Tibial nerve (tissue), 4 donors: ENCODE measurements around the gene ATP2A1. TPM values are rescaled to one million over a fixed set of nuclear protein-coding genes. Genes with fewer than 3 reads are reported as not detected.

Experiments
- DNase-seq, 2 donors: peaks; one replicate each; pipeline ENCODE4 v3.0.0-alpha.2; 2019; ENCODE audit warnings: low spot score in 2 of 2
- H3K27ac ChIP-seq, 4 donors: fragments of 200-600 bp; sonication (generic) in 3 of 4; one replicate each; pipeline ENCODE4 v1.5.1; 2017 to 2019; ENCODE audit warnings: mild to moderate bottlenecking in 1 of 4
- H3K27me3 ChIP-seq, 2 donors: fragments of 200-600 bp; sonication (generic) in 1 of 2; one replicate each; pipeline versions ENCODE4 v1.5.1 to v1.6.0; 2017 to 2019
- H3K36me3 ChIP-seq, 3 donors: fragments of 200-600 bp; sonication (generic); one replicate each; pipeline ENCODE4 v1.5.1; 2018 to 2019
- H3K4me1 ChIP-seq, 4 donors: fragments of 200-600 bp; sonication (generic) in 3 of 4; one replicate each; pipeline ENCODE4 v1.5.1; 2017 to 2019
- H3K4me3 ChIP-seq, 4 donors: fragments of 200-600 bp; sonication (generic) in 3 of 4; one replicate each; pipeline ENCODE4 v1.5.1; 2017 to 2019; ENCODE audit warnings: mild to moderate bottlenecking in 1 of 4, moderate library complexity in 1 of 4
- H3K9me3 ChIP-seq, 4 donors: fragments of 200-600 bp; sonication (generic) in 3 of 4; one replicate each; pipeline ENCODE4 v1.5.1; 2017 to 2019
- EP300 ChIP-seq, 2 donors: sonication (generic); formaldehyde crosslinking; IDR thresholded peaks; one replicate each; pipeline ENCODE4 v1.6.1; 2017; ENCODE audit warnings: antibody characterized with exemption in 2 of 2, mild to moderate bottlenecking in 1 of 2
- POLR2A ChIP-seq, 2 donors: fragments of 450-650 bp; IDR thresholded peaks; one replicate each; pipeline ENCODE4 v1.6.1; 2017; ENCODE audit warnings: antibody characterized with exemption in 2 of 2, mild to moderate bottlenecking in 2 of 2, moderate library complexity in 2 of 2
- WGBS, 2 donors: methylation state at CpG; one replicate each; pipeline ENCODE4 v1.1.5; 2018; 5-methylcytosine and 5-hydroxymethylcytosine counted together
- total RNA-seq, 4 donors: library from RNA; depleted of rRNA; stranded (reverse); fragments of >200 nt; gene quantifications; one replicate each; pipeline ENCODE4 v1.1.0, GENCODE V29; 2016
- TF ChIP-seq, protein P1 (sequence below), 5 experiments: fragments of 200-600 bp in 3 of 5; fragments of 450-650 bp in 2 of 5; sonication (generic) in 3 of 5; IDR thresholded peaks; one replicate each; pipeline ENCODE4 v1.5.1; 2016 to 2019; ENCODE audit warnings: antibody characterized with exemption in 5 of 5, mild to moderate bottlenecking in 3 of 5, moderate library complexity in 2 of 5

ATP2A1 gene
- total RNA-seq, 4 donors from 2014 or later: 0.20 to 0.90 (median 0.21) TPM

DNA sequence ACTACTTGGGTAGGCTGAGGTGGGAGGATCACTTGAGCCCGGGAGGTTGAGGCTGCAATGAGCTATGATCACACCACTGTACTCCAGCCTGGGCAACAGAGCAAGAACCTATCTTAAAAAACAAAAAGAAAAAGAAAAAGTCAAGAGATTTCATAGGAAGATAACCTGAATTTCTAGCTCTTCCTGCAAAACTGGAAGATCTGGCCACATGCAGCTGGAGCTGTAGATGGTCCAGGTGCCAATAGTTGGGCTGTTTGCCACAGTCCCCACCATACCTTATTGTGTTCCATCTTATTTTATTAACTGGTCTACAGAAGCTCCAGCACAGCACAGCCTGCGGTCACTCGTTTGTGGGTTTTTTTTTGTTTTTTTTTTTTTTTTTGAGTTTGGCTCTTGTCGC is 15.0 kb downstream of the ATP2A1 start:
- no peak overlapping the region for H3K27ac ChIP-seq
- DNase-seq: no peak

GRCh38 chr16:28895609-28896008 is 17.3 kb downstream of the ATP2A1 start:
- TF ChIP-seq POLR2A (IDR thresholded peaks at IDR 0.05): no peak
- TF ChIP-seq, protein P1, sequence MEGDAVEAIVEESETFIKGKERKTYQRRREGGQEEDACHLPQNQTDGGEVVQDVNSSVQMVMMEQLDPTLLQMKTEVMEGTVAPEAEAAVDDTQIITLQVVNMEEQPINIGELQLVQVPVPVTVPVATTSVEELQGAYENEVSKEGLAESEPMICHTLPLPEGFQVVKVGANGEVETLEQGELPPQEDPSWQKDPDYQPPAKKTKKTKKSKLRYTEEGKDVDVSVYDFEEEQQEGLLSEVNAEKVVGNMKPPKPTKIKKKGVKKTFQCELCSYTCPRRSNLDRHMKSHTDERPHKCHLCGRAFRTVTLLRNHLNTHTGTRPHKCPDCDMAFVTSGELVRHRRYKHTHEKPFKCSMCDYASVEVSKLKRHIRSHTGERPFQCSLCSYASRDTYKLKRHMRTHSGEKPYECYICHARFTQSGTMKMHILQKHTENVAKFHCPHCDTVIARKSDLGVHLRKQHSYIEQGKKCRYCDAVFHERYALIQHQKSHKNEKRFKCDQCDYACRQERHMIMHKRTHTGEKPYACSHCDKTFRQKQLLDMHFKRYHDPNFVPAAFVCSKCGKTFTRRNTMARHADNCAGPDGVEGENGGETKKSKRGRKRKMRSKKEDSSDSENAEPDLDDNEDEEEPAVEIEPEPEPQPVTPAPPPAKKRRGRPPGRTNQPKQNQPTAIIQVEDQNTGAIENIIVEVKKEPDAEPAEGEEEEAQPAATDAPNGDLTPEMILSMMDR (IDR thresholded peaks at IDR 0.05): no peak
- no peak for TF ChIP-seq EP300 (IDR thresholded peaks at IDR 0.05)
- no peak for DNase-seq

More for the DNA sequence above, 15.0 kb downstream of the ATP2A1 start:
- Histone ChIP-seq H3K27me3 (no peaks in the 10 kb centered on the region), H3K4me1 (no peaks in the 10 kb centered on the region), H3K4me3 (no peak overlapping the region), H3K9me3 (no peaks in the 10 kb centered on the region), H3K36me3 (peaks cover 0 to 5% (median 0%) of the 10 kb centered on the region in 3 donors)
- TF ChIP-seq EP300 (IDR thresholded peaks at IDR 0.05) (no peak), POLR2A (IDR thresholded peaks at IDR 0.05) (no peak)
- TF ChIP-seq, protein P1 (IDR thresholded peaks at IDR 0.05): no peak
- whole genome bisulfite sequencing, 2 donors: 92% methylated on average over 4 of the region's 4 CpGs

GRCh38 chr16:28897826-28898225 is 19.5 kb downstream of the ATP2A1 start:
- TF ChIP-seq, protein P1 (IDR thresholded peaks at IDR 0.05): no peak
- TF ChIP-seq EP300 (IDR thresholded peaks at IDR 0.05) (no peak), POLR2A (IDR thresholded peaks at IDR 0.05) (no peak)
- 86 to 87% methylated on average over 4 of the region's 4 CpGs for WGBS, 2 donors
- DNase-seq: no peak
- H3K27ac ChIP-seq: no peak overlapping the region
- H3K36me3 ChIP-seq: peaks cover 0 to 12% (median 0%) of the 10 kb centered on the region in 3 donors
- no peaks in the 10 kb centered on the region for H3K4me1 ChIP-seq
- H3K4me3 ChIP-seq: no peak overlapping the region
- no peaks in the 10 kb centered on the region for H3K9me3 ChIP-seq
- no peaks in the 10 kb centered on the region for H3K27me3 ChIP-seq

More at GRCh38 chr16:28895609-28896008, 17.3 kb downstream of the ATP2A1 start:
- Histone ChIP-seq H3K9me3 (no peaks in the 10 kb centered on the region), H3K27me3 (no peaks in the 10 kb centered on the region), H3K4me1 (no peaks in the 10 kb centered on the region), H3K36me3 (peaks cover 0 to 10% (median 0%) of the 10 kb centered on the region in 3 donors), H3K4me3 (no peak overlapping the region), H3K27ac (no peak overlapping the region)
- WGBS, 2 donors: 88 to 89% methylated on average over 4 of the region's 4 CpGs

DNA sequence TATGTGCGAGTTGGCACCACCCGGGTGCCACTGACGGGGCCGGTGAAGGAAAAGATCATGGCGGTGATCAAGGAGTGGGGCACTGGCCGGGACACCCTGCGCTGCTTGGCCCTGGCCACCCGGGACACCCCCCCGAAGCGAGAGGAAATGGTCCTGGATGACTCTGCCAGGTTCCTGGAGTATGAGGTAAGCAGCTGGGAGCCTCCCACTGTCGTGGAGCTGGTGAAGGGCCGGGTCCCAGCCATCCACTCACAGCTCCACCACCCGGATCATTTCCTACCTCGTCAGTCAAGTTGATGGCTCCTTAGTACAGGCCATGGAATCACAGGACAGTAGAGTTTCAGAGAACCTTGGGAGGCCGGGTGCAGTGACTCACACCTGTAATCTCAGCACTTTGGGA is 20.0 kb downstream of the ATP2A1 start:
- no peak overlapping the region for H3K27ac ChIP-seq
- TF ChIP-seq, protein P1 (IDR thresholded peaks at IDR 0.05): no peak
- TF ChIP-seq POLR2A (IDR thresholded peaks at IDR 0.05) (no peak), EP300 (IDR thresholded peaks at IDR 0.05) (no peak)
- H3K36me3 ChIP-seq: peaks cover 0 to 12% (median 0%) of the 10 kb centered on the region in 3 donors
- WGBS, 2 donors: 87 to 88% methylated on average over 13 to 15 of the region's 15 CpGs
- H3K9me3 ChIP-seq: no peaks in the 10 kb centered on the region
- no peak overlapping the region for H3K4me3 ChIP-seq
- H3K4me1 ChIP-seq: no peaks in the 10 kb centered on the region
- DNase-seq: no peak
- no peaks in the 10 kb centered on the region for H3K27me3 ChIP-seq

DNA sequence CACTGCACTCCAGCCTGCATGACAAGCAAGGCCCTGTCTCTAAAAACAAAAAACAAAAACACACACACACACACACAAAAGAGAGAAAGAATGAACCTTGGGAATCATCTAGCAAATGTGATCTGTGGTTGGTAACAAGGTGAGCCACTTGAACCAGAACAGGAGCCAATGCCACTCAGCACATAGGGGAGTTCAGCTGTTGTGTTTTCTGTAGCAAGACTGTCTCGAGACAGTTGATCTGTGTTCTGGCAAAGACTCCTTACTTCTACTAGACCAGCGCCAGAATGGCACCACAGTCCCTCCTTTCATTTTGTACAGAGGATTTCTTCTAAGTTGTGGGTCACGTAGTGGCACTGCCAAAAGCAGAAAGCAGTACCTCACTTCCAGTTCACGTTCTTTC is 20.7 kb downstream of the ATP2A1 start:
- H3K4me3 ChIP-seq: no peak overlapping the region
- no peaks in the 10 kb centered on the region for H3K27me3 ChIP-seq
- no peaks in the 10 kb centered on the region for H3K9me3 ChIP-seq
- no peak for DNase-seq
- H3K4me1 ChIP-seq: no peaks in the 10 kb centered on the region
- H3K27ac ChIP-seq: no peak overlapping the region
- WGBS, 2 donors: 86 to 91% methylated on average over 4 of the region's 4 CpGs
- H3K36me3 ChIP-seq: peaks cover 0 to 18% (median 0%) of the 10 kb centered on the region in 3 donors
- no peak for TF ChIP-seq POLR2A (IDR thresholded peaks at IDR 0.05)
- no peak for TF ChIP-seq EP300 (IDR thresholded peaks at IDR 0.05)
- TF ChIP-seq, protein P1 (IDR thresholded peaks at IDR 0.05): no peak
